Lower lobe of right lung (tissue), 2 donors: ENCODE data around the gene COL23A1. TPM values are rescaled to one million over a fixed set of nuclear protein-coding genes. Genes with fewer than 3 reads are reported as not detected.

Source experiments
- ATAC-seq, 2 donors: fragments of 200-7000 bp; cut with Tn5 transposase; one replicate each; pipeline ENCODE4 v1.9.1; 2020 to 2022; ENCODE audit warnings: mild to moderate bottlenecking in 2 of 2, moderate library complexity in 2 of 2
- DNase-seq: peaks from one replicate; pipeline ENCODE4 v3.0.0-alpha.2; 2020
- H3K27ac ChIP-seq: fragments of 200-600 bp; one replicate; pipeline ENCODE4 v1.8.0; 2022
- H3K27me3 ChIP-seq: fragments of 200-600 bp; one replicate; pipeline ENCODE4 v1.8.0; 2022; ENCODE audit warnings: low read depth
- H3K36me3 ChIP-seq: fragments of 200-600 bp; one replicate; pipeline ENCODE4 v1.8.0; 2022; ENCODE audit warnings: mild to moderate bottlenecking
- H3K4me1 ChIP-seq: fragments of 200-600 bp; one replicate; pipeline ENCODE4 v1.8.0; 2022
- H3K4me3 ChIP-seq: fragments of 200-600 bp; one replicate; pipeline ENCODE4 v1.8.0; 2022; ENCODE audit warnings: mild to moderate bottlenecking
- H3K9me3 ChIP-seq: fragments of 200-600 bp; one replicate; pipeline ENCODE4 v1.8.0; 2022
- intact Hi-C: fragments of 100-400 bp; cut with DNase I; formaldehyde crosslinking; loops from one replicate; pipeline ENCODE4 v1.11.0; 2022
- total RNA-seq: library from RNA; stranded (reverse); fragmentation: NEBNext Ultra II Directional; extraction: Animal tissue kit (Norgen Biotek cat#: 25700); gene quantifications from one replicate; pipeline ENCODE4 v1.2.1, GENCODE V29; 2021
- TF ChIP-seq, protein P1 (sequence below): fragments of 200-600 bp; IDR thresholded peaks from one replicate; pipeline ENCODE4 v1.8.0; 2022; ENCODE audit warnings: antibody characterized with exemption, mild to moderate bottlenecking
- donor health status: DM: no; HTN: yes; CAD: no; lungs with severe emphysema.

The COL23A1 gene
- total RNA-seq, 1 donor from 2014 or later, result 1.2 TPM

DNA sequence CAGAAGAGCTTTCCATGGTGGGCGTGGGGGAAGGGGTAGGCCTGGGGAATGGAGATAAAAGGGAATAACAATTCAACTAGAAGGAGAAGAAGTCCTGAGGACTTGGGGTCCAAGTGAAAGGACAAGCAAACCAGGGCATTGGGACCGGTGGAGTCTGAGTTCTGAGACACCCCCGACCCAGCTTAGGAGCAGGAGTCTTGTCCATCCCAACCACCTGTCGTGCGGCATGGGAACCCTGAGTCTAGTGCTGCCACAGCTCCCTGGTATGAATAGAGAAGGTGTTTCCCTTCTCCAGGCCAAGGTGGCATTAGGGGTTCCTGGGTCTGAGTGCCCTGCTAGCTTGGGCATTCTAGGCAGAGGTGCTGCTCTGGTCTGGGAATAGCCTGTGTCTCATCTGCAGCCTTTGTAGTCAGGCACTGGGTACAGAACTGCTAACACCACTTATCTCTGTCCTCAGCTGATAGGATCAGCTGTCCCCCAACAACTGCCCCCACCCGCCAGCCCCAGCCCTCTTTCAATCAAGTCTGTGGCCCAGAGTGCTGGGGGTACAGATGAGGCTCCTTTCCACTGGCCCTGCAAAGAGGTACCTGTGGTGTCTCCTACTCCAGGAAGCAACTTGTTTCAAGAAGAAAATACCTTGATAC is 375.9 kb downstream of the COL23A1 start:
- DNase-seq (peak; percentile 16), ATAC-seq (no peak)
- intact Hi-C loops, result no loop called here
- no peak overlapping the region for H3K27ac ChIP-seq
- H3K27me3 ChIP-seq, result no peaks in the 10 kb centered on the region
- peaks cover 13% of the 10 kb centered on the region for H3K4me1 ChIP-seq
- TF ChIP-seq, protein P1, sequence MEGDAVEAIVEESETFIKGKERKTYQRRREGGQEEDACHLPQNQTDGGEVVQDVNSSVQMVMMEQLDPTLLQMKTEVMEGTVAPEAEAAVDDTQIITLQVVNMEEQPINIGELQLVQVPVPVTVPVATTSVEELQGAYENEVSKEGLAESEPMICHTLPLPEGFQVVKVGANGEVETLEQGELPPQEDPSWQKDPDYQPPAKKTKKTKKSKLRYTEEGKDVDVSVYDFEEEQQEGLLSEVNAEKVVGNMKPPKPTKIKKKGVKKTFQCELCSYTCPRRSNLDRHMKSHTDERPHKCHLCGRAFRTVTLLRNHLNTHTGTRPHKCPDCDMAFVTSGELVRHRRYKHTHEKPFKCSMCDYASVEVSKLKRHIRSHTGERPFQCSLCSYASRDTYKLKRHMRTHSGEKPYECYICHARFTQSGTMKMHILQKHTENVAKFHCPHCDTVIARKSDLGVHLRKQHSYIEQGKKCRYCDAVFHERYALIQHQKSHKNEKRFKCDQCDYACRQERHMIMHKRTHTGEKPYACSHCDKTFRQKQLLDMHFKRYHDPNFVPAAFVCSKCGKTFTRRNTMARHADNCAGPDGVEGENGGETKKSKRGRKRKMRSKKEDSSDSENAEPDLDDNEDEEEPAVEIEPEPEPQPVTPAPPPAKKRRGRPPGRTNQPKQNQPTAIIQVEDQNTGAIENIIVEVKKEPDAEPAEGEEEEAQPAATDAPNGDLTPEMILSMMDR, result no peak
- H3K4me3 ChIP-seq, result no peak overlapping the region
- peaks cover 83% of the 10 kb centered on the region for H3K36me3 ChIP-seq
- no peaks in the 10 kb centered on the region for H3K9me3 ChIP-seq

DNA sequence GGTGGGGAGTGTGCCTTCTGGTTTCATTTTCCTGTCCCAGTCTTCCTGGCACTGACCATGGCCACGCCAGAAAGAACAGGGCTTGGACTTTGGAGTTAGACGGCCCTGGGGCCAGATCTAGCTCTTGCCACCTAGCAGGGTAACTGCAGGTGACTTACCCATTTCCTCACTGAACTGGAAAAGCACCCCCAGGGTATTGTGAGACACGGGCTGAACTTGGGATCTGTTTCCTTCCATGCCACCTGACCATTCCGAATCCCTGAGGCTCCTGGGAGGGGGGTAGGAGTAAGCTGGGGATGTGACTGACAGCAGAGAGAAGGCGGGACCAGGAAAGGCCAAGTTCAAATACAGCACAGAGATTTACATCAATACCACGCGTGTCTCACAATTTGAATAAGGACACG is 376.4 kb downstream of the COL23A1 start:
- TF ChIP-seq, protein P1, result no peak
- no peak for ATAC-seq
- H3K27ac ChIP-seq, result no peak overlapping the region

DNA sequence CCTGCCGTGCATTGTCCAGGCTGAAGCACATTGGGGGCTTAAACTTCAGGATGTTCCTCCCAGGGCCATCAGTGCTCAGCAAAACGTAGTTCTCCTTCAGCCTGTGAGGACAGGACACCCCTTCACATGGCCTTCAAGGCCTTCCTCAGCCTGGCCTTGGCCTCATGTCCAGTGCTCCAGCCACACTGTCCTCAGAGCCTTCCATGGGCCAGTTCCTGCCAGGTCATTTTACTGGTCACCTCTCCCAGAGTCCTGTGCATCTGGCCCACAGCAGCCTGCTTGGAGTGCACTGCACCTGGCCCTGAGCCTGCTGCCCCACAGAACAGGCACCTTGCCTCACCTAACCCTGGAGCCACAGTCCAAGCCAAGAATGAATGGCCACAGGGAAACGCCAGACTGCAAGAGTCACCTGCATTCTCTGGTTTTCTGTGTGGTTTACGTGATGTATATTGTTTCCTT is 377.2 kb downstream of the COL23A1 start:
- Histone ChIP-seq H3K4me3 (no peak overlapping the region), H3K27ac (no peak overlapping the region), H3K9me3 (no peaks in the 10 kb centered on the region), H3K27me3 (no peaks in the 10 kb centered on the region), H3K36me3 (peaks cover 92% of the 10 kb centered on the region), H3K4me1 (peaks cover 15% of the 10 kb centered on the region)
- ATAC-seq, result no peak
- intact Hi-C loops, result no loop called here
- peak; percentile 10 for DNase-seq
- TF ChIP-seq, protein P1, result no peak

More for the DNA sequence above, 376.4 kb downstream of the COL23A1 start:
- H3K36me3 ChIP-seq, result peaks cover 85% of the 10 kb centered on the region
- no peaks in the 10 kb centered on the region for H3K9me3 ChIP-seq
- H3K4me1 ChIP-seq, result peaks cover 13% of the 10 kb centered on the region
- intact Hi-C loops, result no loop called here
- H3K4me3 ChIP-seq, result no peak overlapping the region
- H3K27me3 ChIP-seq, result no peaks in the 10 kb centered on the region
- DNase-seq, result peak; percentile 14

DNA sequence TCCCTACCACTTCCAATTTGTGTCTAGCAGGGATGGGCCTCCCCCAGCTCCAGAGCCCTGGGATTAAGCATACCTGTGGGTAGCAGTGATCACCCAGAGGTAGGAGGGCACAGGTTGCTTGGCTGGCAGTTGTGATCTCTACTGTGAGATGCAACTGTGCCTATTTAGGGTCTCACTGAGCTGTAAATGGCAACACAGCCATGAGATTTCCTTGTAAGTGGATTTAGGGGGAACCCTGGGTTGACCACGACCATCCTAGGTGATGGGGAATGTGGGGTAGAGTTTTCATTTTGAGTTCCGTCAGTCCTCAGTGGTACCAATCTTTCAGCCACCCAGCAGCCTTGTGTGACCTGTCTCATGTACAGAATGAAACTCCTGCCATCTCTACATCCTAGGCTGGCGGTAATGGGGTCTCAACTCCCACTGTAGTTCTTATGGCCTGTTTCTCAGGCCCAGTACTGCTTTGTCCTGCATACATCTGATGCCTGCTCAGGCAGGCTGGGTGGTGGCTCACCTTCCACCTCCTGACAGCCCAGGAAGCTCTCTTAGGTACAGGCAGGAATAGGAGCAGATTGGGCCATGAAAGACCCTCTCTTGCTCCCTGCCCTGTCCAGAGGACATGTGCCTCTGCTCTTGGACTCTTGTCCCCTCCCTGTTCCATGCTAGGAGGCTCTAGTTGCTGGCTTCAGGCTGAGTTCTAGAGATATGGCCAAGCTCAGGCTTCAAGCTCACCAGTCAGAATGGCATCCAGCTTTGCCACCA is 377.8 kb downstream of the COL23A1 start:
- Histone ChIP-seq H3K27ac (no peak overlapping the region), H3K36me3 (peaks cover 98% of the 10 kb centered on the region), H3K27me3 (no peaks in the 10 kb centered on the region), H3K4me1 (peaks cover 21% of the 10 kb centered on the region), H3K9me3 (no peaks in the 10 kb centered on the region), H3K4me3 (no peak overlapping the region)
- ATAC-seq, result no peak
- DNase-seq, result no peak
- intact Hi-C loops, result no loop called here
- TF ChIP-seq, protein P1, result no peak

DNA sequence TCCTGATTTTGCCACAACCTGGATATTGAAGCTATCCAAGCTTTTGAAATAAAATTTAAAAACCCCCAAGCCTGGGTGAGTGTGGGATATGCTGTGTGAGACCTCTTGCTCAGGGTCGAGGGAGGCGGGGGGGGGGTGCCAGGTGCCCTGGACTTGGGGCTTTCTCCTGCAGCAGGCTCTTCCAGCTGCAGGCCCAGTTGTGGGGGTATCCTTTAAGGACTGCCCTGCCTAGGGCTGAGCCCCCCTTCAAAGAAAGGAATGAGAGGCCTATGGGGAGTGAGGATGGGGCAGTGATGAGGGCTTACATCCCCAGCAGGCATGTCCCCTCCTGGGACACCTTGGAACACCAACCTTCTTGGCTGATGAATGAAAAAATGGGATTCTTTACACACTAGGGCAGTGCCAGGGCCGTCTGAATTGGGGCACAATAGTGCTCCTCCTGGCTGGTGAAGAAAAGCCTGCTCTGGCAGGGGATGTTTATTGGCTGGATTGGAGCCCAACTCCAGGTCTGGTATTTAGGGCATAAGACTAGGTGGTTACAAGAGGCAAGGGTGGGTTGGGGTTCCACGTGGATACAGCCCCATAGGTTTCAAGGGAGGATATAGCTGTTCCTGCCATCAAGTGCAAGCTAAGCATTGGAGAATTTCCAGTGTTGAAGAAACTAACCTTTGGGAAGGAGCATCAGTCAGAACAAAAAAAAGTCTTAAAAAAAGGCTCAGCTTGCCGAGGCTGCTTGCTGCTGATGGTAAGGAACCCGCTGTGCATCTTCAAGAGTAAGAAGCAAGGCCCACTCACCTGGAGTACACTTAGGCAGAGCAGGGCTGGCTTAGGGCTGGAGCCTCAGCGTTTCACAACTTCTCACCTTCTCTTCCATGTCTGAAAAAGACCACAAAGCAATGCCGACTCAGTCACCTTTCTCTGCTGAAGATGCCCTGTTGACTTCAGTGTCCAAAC is 378.8 kb downstream of the COL23A1 start:
- no peak overlapping the region for H3K4me3 ChIP-seq
- ATAC-seq, result no peak
- TF ChIP-seq, protein P1, result no peak
- no peaks in the 10 kb centered on the region for H3K27me3 ChIP-seq
- no peak overlapping the region for H3K27ac ChIP-seq
- H3K4me1 ChIP-seq, result peaks cover 32% of the 10 kb centered on the region
- no peaks in the 10 kb centered on the region for H3K9me3 ChIP-seq
- no peak for DNase-seq
- H3K36me3 ChIP-seq, result peaks cover 100% of the 10 kb centered on the region
- intact Hi-C loops, result no loop called here
